Mesendoderm (in vitro differentiated cells): Measurements from ENCODE around the gene SLC52A1. TPM values are rescaled to one million over a fixed set of nuclear protein-coding genes. Genes with fewer than 3 reads are reported as not detected.
"Not testable (repeated sequence)": the region's sequence is repeated elsewhere in the genome, so short reads cannot be mapped to it uniquely, and the experiment has no call there.

Experiments used
- DNase-seq: peaks from one replicate; pipeline ENCODE4 v3.0.0; 2013
- H2AK5ac ChIP-seq: 2 replicates; pipeline ENCODE4 v1.6.1; 2013; ENCODE audit warnings: low read length, inconsistent platforms
- H2BK120ac ChIP-seq: 2 replicates; pipeline ENCODE4 v1.6.1; 2013; ENCODE audit warnings: low read depth, mild to moderate bottlenecking, low read length, moderate library complexity, mixed read lengths
- H2BK15ac ChIP-seq: replicated peaks from 2 replicates; pipeline ENCODE4 v1.6.1; 2013; ENCODE audit warnings: low read depth, mild to moderate bottlenecking, moderate library complexity
- H2BK5ac ChIP-seq: 2 replicates; pipeline ENCODE4 v1.6.1; 2013; ENCODE audit warnings: low read length, inconsistent platforms
- H3K18ac ChIP-seq: 2 replicates; pipeline ENCODE4 v1.6.1; 2013; ENCODE audit warnings: mild to moderate bottlenecking, low read length, mixed read lengths
- H3K23ac ChIP-seq: one replicate; pipeline ENCODE4 v1.6.1; 2013; ENCODE audit warnings: low read length
- H3K27ac ChIP-seq: 2 replicates; pipeline ENCODE4 v1.5.1; 2013; ENCODE audit warnings: low read depth, mild to moderate bottlenecking, inconsistent platforms, low read length, moderate library complexity
- H3K27me3 ChIP-seq: 2 replicates; pipeline ENCODE4 v1.6.1; 2013; ENCODE audit warnings: low read length, control low read depth, mild to moderate bottlenecking, inconsistent platforms; ENCODE audit not compliant: insufficient read depth, poor library complexity
- H3K36me3 ChIP-seq: 2 replicates; pipeline ENCODE4 v1.6.1; 2013; ENCODE audit warnings: low read length, inconsistent platforms; ENCODE audit not compliant: control insufficient read depth, insufficient read depth
- H3K4ac ChIP-seq: one replicate; pipeline ENCODE4 v1.6.1; 2013; ENCODE audit warnings: low read depth, mild to moderate bottlenecking, low read length, moderate library complexity
- H3K4me1 ChIP-seq: 2 replicates; pipeline ENCODE4 v1.6.1; 2013; ENCODE audit warnings: low read depth, low read length, inconsistent platforms; ENCODE audit not compliant: control insufficient read depth
- H3K4me2 ChIP-seq: 2 replicates; pipeline ENCODE4 v1.6.1; 2013; ENCODE audit warnings: low read length
- H3K4me3 ChIP-seq: 2 replicates; pipeline ENCODE4 v1.5.1; 2013; ENCODE audit warnings: mild to moderate bottlenecking, low read length
- H3K56ac ChIP-seq: one replicate; pipeline ENCODE4 v1.6.1; 2013; ENCODE audit warnings: low read length
- H3K79me1 ChIP-seq: 2 replicates; pipeline ENCODE4 v1.6.1; 2013; ENCODE audit warnings: low read length, inconsistent platforms
- H3K79me2 ChIP-seq: 2 replicates; pipeline ENCODE4 v1.6.1; 2013; ENCODE audit warnings: mild to moderate bottlenecking, low read length; ENCODE audit not compliant: control insufficient read depth, insufficient read depth
- H3K9ac ChIP-seq: 2 replicates; pipeline ENCODE4 v1.6.1; 2013; ENCODE audit warnings: low read length, inconsistent platforms
- H4K5ac ChIP-seq: one replicate; pipeline ENCODE4 v1.6.1; 2013; ENCODE audit warnings: low read length
- H4K8ac ChIP-seq: one replicate; pipeline ENCODE4 v1.6.1; 2013; ENCODE audit warnings: low read depth, mild to moderate bottlenecking, control low read depth, low read length, moderate library complexity
- WGBS: extraction: QIAGEN DNeasy Blood & Tissue Kit; methylation state at CpG from one replicate; pipeline ENCODE4 v1.1.7; 2013; ENCODE audit warnings: low lambda C conversion rate, missing lambda C conversion rate; ENCODE audit not compliant: insufficient coverage; ENCODE audit errors: extremely low coverage; 5-methylcytosine and 5-hydroxymethylcytosine counted together
- polyA plus RNA-seq, 2 experiments: library from polyadenylated mRNA; stranded (reverse); fragments of 200-250 nt; gene quantifications; one replicate each; pipeline ENCODE4 v1.2.3, GENCODE V29; 2013

Gene SLC52A1
- polyA plus RNA-seq (2013, experiment 1 of 2), result 0.06 TPM
- 0.07 TPM for polyA plus RNA-seq (2013, experiment 2 of 2)

DNA sequence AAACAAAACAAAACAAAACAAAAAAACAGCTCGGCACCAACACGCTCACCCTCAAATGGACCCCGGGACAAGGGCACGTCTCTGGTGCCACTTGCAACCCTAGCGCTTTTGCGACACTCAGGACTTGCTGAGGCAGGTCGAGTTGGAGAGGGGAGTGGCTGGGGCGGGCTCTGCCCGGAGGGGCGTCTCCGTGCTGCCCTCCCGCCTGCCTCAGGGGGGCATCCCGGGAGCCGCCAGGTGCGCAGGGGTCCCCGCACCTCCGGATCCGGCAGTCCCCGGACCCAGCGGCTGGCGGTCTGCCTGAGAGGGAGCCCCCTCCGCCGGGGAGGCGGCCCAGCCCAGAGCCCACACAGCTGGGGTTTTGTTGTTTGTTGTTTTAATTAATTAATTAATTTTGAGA is at the start of gene SLC52A1:
Gene SLC52A1, minus strand, starts transcription at position 112 of the 400 bp plus-strand sequence. CDS start 820 bp downstream, outside the sequence.
- no peaks in the 10 kb centered on the region for H3K27me3 ChIP-seq
- H3K4me1 ChIP-seq, result no peaks in the 10 kb centered on the region
- H4K8ac ChIP-seq, result no peak within 1 kb of the TSS
- no peak within 1 kb of the TSS for H2BK15ac ChIP-seq
- DNase-seq, result no peak
- no peaks in the 10 kb centered on the region for H3K36me3 ChIP-seq
- no peak within 1 kb of the TSS for H3K4ac ChIP-seq
- H3K56ac ChIP-seq, result peak within 1 kb of the TSS; percentile 15
- H2BK120ac ChIP-seq, result no peak within 1 kb of the TSS
- H4K5ac ChIP-seq, result no peak within 1 kb of the TSS
- no peaks in the 10 kb centered on the region for H3K79me2 ChIP-seq
- H3K79me1 ChIP-seq, result no peaks in the 10 kb centered on the region
- no peak within 1 kb of the TSS for H2AK5ac ChIP-seq
- no peak within 1 kb of the TSS for H3K4me3 ChIP-seq
- no peak within 1 kb of the TSS for H3K4me2 ChIP-seq
- H3K27ac ChIP-seq, result no peak within 1 kb of the TSS
- H2BK5ac ChIP-seq, result no peak within 1 kb of the TSS
- H3K9ac ChIP-seq, result no peak within 1 kb of the TSS
- WGBS, result no CpG with 5 or more reads among the region's 24 CpGs
- no peak within 1 kb of the TSS for H3K23ac ChIP-seq
- H3K18ac ChIP-seq, result no peak within 1 kb of the TSS

DNA sequence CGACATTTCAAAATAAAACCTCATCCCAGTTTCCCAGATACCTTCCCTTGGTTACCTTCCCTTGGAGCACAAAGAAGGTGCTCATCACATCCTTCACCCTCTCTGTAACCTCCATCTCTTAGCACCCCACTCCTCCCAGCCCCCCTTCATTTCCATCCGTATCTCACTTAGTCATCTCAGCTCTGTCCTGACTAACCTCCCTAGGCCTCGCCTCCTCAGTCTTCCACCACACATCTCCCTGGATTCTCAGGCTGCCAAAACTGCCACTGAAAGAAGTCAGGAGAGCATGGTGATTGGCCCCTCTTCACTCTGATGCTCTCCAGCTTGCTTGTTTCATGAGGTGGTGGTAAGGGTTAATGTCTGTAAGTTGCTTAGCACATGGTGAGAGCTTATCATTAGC is 45.4 kb upstream of the SLC52A1 start:
- Histone ChIP-seq H4K5ac (no peak overlapping the region), H2BK120ac (no peak overlapping the region), H3K79me2 (no peaks in the 10 kb centered on the region), H3K27me3 (no peaks in the 10 kb centered on the region), H3K4me2 (no peak overlapping the region), H3K79me1 (no peaks in the 10 kb centered on the region), H3K4ac (no peak overlapping the region), H3K4me3 (no peak overlapping the region), H3K23ac (no peak overlapping the region), H3K56ac (no peak overlapping the region), H3K9ac (no peak overlapping the region), H2BK15ac (no peak overlapping the region), H3K27ac (no peak overlapping the region), H3K36me3 (no peaks in the 10 kb centered on the region), H4K8ac (no peak overlapping the region), H2AK5ac (no peak overlapping the region), H3K4me1 (no peaks in the 10 kb centered on the region), H2BK5ac (no peak overlapping the region), H3K18ac (no peak overlapping the region)
- no CpG with 5 or more reads among the region's 3 CpGs for WGBS
- no peak for DNase-seq

DNA sequence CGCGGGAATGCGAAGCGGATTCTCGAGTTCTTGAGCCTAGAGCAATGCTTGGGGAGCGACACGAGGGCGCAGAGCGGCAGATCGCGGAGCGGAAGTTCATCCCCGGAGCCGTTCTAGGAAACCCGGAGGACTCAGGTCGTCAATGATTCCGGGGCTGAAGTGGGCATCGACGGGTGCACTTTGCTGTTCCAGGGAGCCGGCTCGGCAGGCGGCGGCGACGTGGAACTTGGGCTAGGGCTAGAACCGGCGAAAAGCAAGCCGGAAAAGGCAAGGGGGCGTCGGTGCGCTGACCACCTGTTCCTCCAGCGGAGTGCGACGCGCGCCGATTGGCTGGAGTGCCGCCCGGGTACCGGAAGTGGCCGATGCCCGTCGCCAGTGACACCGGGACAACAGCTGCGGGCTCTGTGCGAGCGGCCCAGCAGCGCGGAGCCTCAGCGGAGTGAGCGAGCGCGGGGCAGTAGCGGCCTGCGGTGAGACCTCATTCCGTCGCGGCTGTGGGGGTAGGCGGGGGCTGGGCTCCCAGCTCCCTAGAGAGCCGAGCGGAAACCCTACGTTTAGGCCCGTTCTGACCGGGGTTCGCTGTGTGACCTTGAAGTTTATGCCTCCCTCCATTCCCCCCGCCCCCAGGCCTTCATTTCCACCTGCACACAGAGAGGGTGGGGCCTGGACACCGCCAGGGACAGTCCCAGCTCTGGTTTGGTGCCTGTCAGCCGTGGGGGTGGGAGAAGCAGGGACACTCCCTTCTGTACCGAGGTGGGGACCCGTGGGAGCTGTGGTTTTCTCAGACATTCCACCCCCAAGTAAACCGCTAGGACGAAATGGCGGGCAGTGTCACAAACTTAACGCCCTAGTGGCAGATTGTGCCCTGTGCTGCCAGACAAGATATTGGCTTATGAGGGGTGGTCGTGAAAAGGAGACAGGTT is 43.1 kb upstream of the SLC52A1 start, which contains the start of gene ZFP3:
Gene ZFP3, plus strand, starts transcription at position 362 of the 923 bp plus-strand sequence. CDS start 13,038 bp downstream, outside the sequence.
- no peak within 1 kb of the TSS for H3K27ac ChIP-seq
- H2BK5ac ChIP-seq, result no peak within 1 kb of the TSS
- H2AK5ac ChIP-seq, result no peak within 1 kb of the TSS
- H3K4me2 ChIP-seq, result no peak within 1 kb of the TSS
- H3K79me1 ChIP-seq, result no peaks in the 10 kb centered on the region
- WGBS, result no CpG with 5 or more reads among the region's 75 CpGs
- H3K36me3 ChIP-seq, result no peaks in the 10 kb centered on the region
- H3K4me3 ChIP-seq, result no peak within 1 kb of the TSS
- H3K27me3 ChIP-seq, result no peaks in the 10 kb centered on the region
- no peaks in the 10 kb centered on the region for H3K4me1 ChIP-seq
- no peak within 1 kb of the TSS for H3K56ac ChIP-seq
- DNase-seq, result peak; percentile 51
- no peak within 1 kb of the TSS for H3K9ac ChIP-seq
- no peak within 1 kb of the TSS for H3K23ac ChIP-seq
- H2BK120ac ChIP-seq, result no peak within 1 kb of the TSS
- H3K18ac ChIP-seq, result no peak within 1 kb of the TSS
- H3K79me2 ChIP-seq, result no peaks in the 10 kb centered on the region
- no peak within 1 kb of the TSS for H4K8ac ChIP-seq
- H2BK15ac ChIP-seq, result no peak within 1 kb of the TSS
- H3K4ac ChIP-seq, result no peak within 1 kb of the TSS
- H4K5ac ChIP-seq, result no peak within 1 kb of the TSS

DNA sequence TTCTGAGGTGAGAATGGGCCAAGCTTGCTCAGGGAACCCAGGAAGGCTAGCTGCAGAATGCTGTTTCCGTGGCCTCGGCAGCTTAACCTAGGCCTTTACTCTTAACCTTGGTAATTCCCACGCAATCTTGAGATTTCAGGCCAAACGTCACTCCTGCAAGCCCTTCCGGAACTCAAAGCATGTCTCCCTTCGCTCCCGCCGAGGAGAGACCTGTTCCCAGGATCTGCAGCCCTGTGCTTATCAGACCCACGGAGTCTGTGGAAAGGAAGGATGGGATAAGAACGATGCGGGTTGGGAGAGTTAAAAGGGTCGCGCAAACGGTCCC is 42.5 kb upstream of the SLC52A1 start:
- Histone ChIP-seq H3K27me3 (no peaks in the 10 kb centered on the region), H3K79me1 (no peaks in the 10 kb centered on the region), H3K4me1 (no peaks in the 10 kb centered on the region), H3K27ac (no peak overlapping the region), H2BK5ac (no peak overlapping the region), H3K18ac (no peak overlapping the region), H3K9ac (no peak overlapping the region), H2BK15ac (no peak overlapping the region), H3K56ac (no peak overlapping the region), H3K4ac (no peak overlapping the region), H4K8ac (no peak overlapping the region), H3K79me2 (no peaks in the 10 kb centered on the region), H3K36me3 (no peaks in the 10 kb centered on the region), H3K4me2 (no peak overlapping the region), H4K5ac (no peak overlapping the region), H2AK5ac (no peak overlapping the region), H2BK120ac (no peak overlapping the region), H3K23ac (no peak overlapping the region), H3K4me3 (no peak overlapping the region)
- DNase-seq, result no peak
- WGBS, result no CpG with 5 or more reads among the region's 14 CpGs

DNA sequence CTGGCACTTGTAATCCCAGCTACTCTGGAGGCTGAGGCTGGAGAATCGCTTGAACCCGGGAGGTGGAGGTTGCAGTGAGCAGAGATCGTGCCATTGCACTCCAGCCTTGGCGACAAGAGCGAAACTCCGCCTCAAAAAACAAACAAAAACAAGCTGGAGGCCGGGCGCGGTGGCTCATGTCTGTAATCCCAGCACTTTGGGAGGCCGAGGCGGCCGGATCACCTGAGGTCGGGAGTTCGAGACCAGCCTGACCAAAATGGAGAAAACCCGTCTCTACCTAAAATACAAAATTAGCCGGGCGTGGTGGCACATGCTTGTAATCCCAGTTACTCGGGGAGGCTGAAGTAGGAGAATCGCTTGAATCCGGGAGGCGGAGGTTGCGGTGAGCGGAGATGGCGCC is 42.0 kb upstream of the SLC52A1 start:
- not testable (repeated sequence) for H3K4me2 ChIP-seq, H3K4ac ChIP-seq, H4K8ac ChIP-seq, H3K9ac ChIP-seq, H3K56ac ChIP-seq, H3K4me1 ChIP-seq, H3K36me3 ChIP-seq, H3K79me1 ChIP-seq, H3K4me3 ChIP-seq, H3K27me3 ChIP-seq, H3K23ac ChIP-seq, H4K5ac ChIP-seq, H3K27ac ChIP-seq, H2AK5ac ChIP-seq, H3K18ac ChIP-seq, H2BK5ac ChIP-seq, H2BK120ac ChIP-seq, H3K79me2 ChIP-seq, H2BK15ac ChIP-seq, DNase-seq
- WGBS, result no CpG with 5 or more reads among the region's 24 CpGs
